B cell (primary cell): ENCODE measurements around the gene KMT2C. TPM values are rescaled to one million over a fixed set of nuclear protein-coding genes. Genes with fewer than 3 reads are reported as not detected.
"Not testable (repeated sequence)": the region's sequence is repeated elsewhere in the genome, so short reads cannot be mapped to it uniquely, and the experiment has no call there.

Experiments
- ATAC-seq: fragments of 200-7000 bp; cut with Tn5 transposase; one replicate; pipeline ENCODE4 v1.10.0; 2021; ENCODE audit warnings: low read depth, mild to moderate bottlenecking, moderate number of reproducible peaks, moderate library complexity
- CTCF ChIA-PET: fragments of 350-600 bp; sonication (Branson Sonifier 250); formaldehyde crosslinking; loops from one replicate; lab custom pipeline; 2021; ENCODE audit warnings: antibody characterized with exemption, inconsistent platforms; lab: Charles Lee
- POLR2A ChIA-PET: fragments of 350-600 bp; sonication (Branson Sonifier 250); formaldehyde crosslinking; loops from one replicate; lab custom pipeline; 2021; ENCODE audit warnings: antibody characterized with exemption; lab: Charles Lee
- DNase-seq: peaks from one replicate; pipeline ENCODE4 v3.0.0; 2013
- H2AFZ ChIP-seq: 2 replicates; pipeline ENCODE4 v1.6.1; 2012; ENCODE audit warnings: mild to moderate bottlenecking, low read depth, low read length; ENCODE audit not compliant: insufficient read depth, poor library complexity, severe bottlenecking
- H3K27ac ChIP-seq, 2 donors: 1 replicate in 1 of 2; 2 replicates in 1 of 2; pipeline ENCODE4 v1.5.1; 2012 to 2013; ENCODE audit warnings: low read length in 2 of 2, mild to moderate bottlenecking in 2 of 2, moderate library complexity in 1 of 2
- H3K27me3 ChIP-seq, 4 experiments: fragments of 200-600 bp in 1 of 4; sonication (generic) in 1 of 4; replicated peaks in 1 of 4; 1 replicate in 2 of 4; 2 replicates in 2 of 4; pipeline versions ENCODE4 v1.6.1 to v1.7.0; 2013 to 2016; ENCODE audit warnings: low read length in 3 of 4, mild to moderate bottlenecking in 2 of 4, mixed read lengths in 1 of 4, moderate library complexity in 1 of 4; ENCODE audit not compliant: insufficient read depth in 4 of 4, control insufficient read depth in 3 of 4; ENCODE audit errors: control extremely low read depth in 1 of 4
- H3K36me3 ChIP-seq, 2 experiments: replicated peaks in 1 of 2; 1 replicate in 1 of 2; 2 replicates in 1 of 2; pipeline versions ENCODE4 v1.6.1 to v1.7.1; 2013; ENCODE audit warnings: low read length in 1 of 2; ENCODE audit not compliant: insufficient read depth in 2 of 2, control insufficient read depth in 1 of 2; ENCODE audit errors: control extremely low read depth in 1 of 2, extremely low read depth in 1 of 2
- H3K4me1 ChIP-seq, 2 donors: fragments of 200-600 bp in 1 of 2; sonication (generic) in 1 of 2; 1 replicate in 1 of 2; 2 replicates in 1 of 2; pipeline versions ENCODE4 v1.5.1 to v1.6.1; 2013 to 2017; ENCODE audit warnings: low read length in 2 of 2; ENCODE audit not compliant: control insufficient read depth in 2 of 2, insufficient read depth in 2 of 2
- H3K4me2 ChIP-seq: replicated peaks from 2 replicates; pipeline ENCODE3; 2012; ENCODE audit warnings: mild to moderate bottlenecking, low read depth, low read length; ENCODE audit not compliant: poor library complexity, severe bottlenecking
- H3K4me3 ChIP-seq, 5 experiments: fragments of 200-600 bp in 1 of 5; sonication (generic) in 1 of 5; 1 replicate in 3 of 5; 2 replicates in 2 of 5; pipeline versions ENCODE4 v1.5.1 to v1.7.0; 2011 to 2016; ENCODE audit warnings: low read length in 4 of 5, mild to moderate bottlenecking in 4 of 5, low read depth in 2 of 5, control low read depth in 1 of 5, moderate library complexity in 1 of 5; ENCODE audit not compliant: insufficient read depth in 1 of 5; ENCODE audit errors: control extremely low read depth in 1 of 5, extremely low read depth in 1 of 5
- H3K79me2 ChIP-seq: fragments of 200-600 bp; sonication (generic); one replicate; pipeline ENCODE4 v1.6.0; 2016; ENCODE audit warnings: low read length; ENCODE audit not compliant: control insufficient read depth, insufficient read depth
- H3K9ac ChIP-seq: fragments of 200-600 bp; sonication (generic); 2 replicates; pipeline ENCODE4 v1.6.1; 2017; ENCODE audit warnings: mild to moderate bottlenecking, low read length, moderate library complexity
- H3K9me3 ChIP-seq, 3 donors: one replicate each; pipeline versions ENCODE4 v1.6.1 to v1.7.1; 2013; ENCODE audit warnings: low read length in 2 of 3; ENCODE audit not compliant: control insufficient read depth in 2 of 3, insufficient read depth in 1 of 3; ENCODE audit errors: control extremely low read depth in 1 of 3
- H4K20me1 ChIP-seq: 2 replicates; pipeline ENCODE4 v1.6.0; 2012; ENCODE audit warnings: mild to moderate bottlenecking, low read length; ENCODE audit not compliant: insufficient read depth, control insufficient read depth, poor library complexity, severe bottlenecking
- H3K27ac Mint-ChIP-seq: one replicate; pipeline ENCODE4 v1.8.0; 2021; ENCODE audit warnings: mixed read lengths
- H3K27me3 Mint-ChIP-seq: one replicate; pipeline ENCODE4 v1.8.0; 2021; ENCODE audit warnings: mixed read lengths
- H3K4me1 Mint-ChIP-seq: one replicate; pipeline ENCODE4 v1.8.0; 2021; ENCODE audit warnings: mixed read lengths
- H3K4me3 Mint-ChIP-seq: one replicate; pipeline ENCODE4 v1.8.0; 2021; ENCODE audit warnings: mixed read lengths
- H3K9me3 Mint-ChIP-seq: one replicate; pipeline ENCODE4 v1.8.0; 2022; ENCODE audit warnings: mixed read lengths; ENCODE audit not compliant: insufficient read depth
- WGBS: methylation state at CpG from one replicate; pipeline ENCODE4 v1.1.5; 2013; ENCODE audit warnings: missing lambda C conversion rate; ENCODE audit not compliant: insufficient coverage; 5-methylcytosine and 5-hydroxymethylcytosine counted together
- intact Hi-C: fragments of 100-400 bp; cut with micrococcal nuclease; formaldehyde crosslinking; loops from one replicate; pipeline ENCODE4 v1.10.0; 2022
- polyA plus RNA-seq: library from polyadenylated mRNA; depleted of rRNA; stranded (reverse); fragments of >200 nt; gene quantifications from 2 replicates; pipeline ENCODE4 v1.2.3, GENCODE V29; 2012
- total RNA-seq, 2 donors: library from RNA; stranded (reverse); fragments of 120-200 nt in 1 of 2; gene quantifications; 1 replicate in 1 of 2; 2 replicates in 1 of 2; pipeline versions ENCODE4 v1.2.3 to v1.2.4, GENCODE V29; 2013 to 2022

KMT2C gene
- total and polyA plus RNA-seq, 2 donors (not counting 1 experiment from before 2014, with no cell fraction given): 14.9 to 171 TPM

DNA sequence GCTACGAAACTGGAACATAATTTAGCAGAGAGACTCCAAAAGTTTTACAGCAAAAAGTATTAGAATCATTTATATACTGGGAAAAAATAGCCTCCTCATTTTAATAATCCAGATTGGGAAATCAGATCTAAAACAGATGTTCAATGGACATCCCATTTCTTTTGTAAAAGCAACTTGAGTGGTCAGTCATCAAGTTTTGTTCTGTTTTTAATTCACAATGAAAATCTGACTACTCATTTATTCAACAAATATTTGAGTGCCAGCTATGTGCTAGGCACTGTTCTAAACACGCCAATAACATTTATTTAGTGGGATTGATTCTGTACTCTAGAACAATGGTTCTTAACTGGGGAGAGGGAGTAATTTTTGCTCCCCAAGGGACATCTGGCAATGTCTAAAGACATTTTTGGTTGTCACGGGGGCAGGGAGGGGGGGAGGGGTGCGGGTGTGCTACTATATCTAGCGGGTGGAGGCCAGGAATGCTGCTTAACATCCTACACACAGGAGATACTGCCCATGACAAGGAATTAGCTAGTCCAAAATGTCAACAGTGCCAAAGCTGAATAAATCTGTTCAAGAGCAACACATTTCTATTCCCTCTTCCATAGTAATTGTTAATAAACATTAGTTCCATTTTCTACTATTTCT, 54.7 kb downstream of the KMT2C start:
- H3K4me2 ChIP-seq, CTCF ChIA-PET, H3K4me1 ChIP-seq, H3K4me3 Mint-ChIP-seq, H3K27ac Mint-ChIP-seq, H3K9me3 Mint-ChIP-seq, H3K27me3 Mint-ChIP-seq, H3K4me3 ChIP-seq, H3K36me3 ChIP-seq, H2AFZ ChIP-seq, H3K27ac ChIP-seq, intact Hi-C loops, DNase-seq, H3K9ac ChIP-seq, POLR2A ChIA-PET, ATAC-seq, H3K27me3 ChIP-seq: not testable (repeated sequence)
- Histone ChIP-seq H4K20me1 (peaks cover 53% of the 10 kb centered on the region), H3K9me3 (peaks cover 0 to 10% (median 2%) of the 10 kb centered on the region in 3 donors), H3K79me2 (peaks cover 79% of the 10 kb centered on the region)
- 91% methylated on average over 2 of the region's 5 CpGs for WGBS
- peaks cover 34% of the 10 kb centered on the region for H3K4me1 Mint-ChIP-seq

DNA sequence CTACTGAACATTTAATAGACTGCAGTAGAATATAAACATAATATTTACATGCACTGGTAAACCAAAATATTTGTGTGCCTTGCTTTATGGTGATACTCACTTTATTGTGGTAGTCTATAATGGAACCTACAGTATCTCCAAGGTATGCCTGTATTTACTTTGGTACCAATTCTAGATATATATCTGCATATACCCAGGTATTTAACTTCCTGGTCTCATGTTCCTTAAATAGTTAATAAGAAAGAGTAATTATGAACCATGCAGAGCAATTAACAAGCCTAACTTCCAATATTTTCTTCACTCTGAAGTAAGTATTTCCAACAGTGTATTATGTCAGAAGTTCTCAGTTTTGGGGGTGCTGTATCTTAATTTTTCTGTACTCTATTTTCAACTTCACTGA, 57.3 kb downstream of the KMT2C start:
- H3K36me3 ChIP-seq, H3K27me3 Mint-ChIP-seq, H2AFZ ChIP-seq, H3K4me3 Mint-ChIP-seq, POLR2A ChIA-PET, H3K27ac ChIP-seq, DNase-seq, H3K9ac ChIP-seq, H3K27me3 ChIP-seq, intact Hi-C loops, H3K9me3 Mint-ChIP-seq, H3K27ac Mint-ChIP-seq, CTCF ChIA-PET, ATAC-seq, H3K4me1 ChIP-seq, H3K4me2 ChIP-seq, H3K4me3 ChIP-seq: not testable (repeated sequence)
- H3K4me1 Mint-ChIP-seq: peaks cover 44% of the 10 kb centered on the region
- peaks cover 0 to 14% (median 2%) of the 10 kb centered on the region in 3 donors for H3K9me3 ChIP-seq
- H3K79me2 ChIP-seq: peaks cover 89% of the 10 kb centered on the region
- peaks cover 53% of the 10 kb centered on the region for H4K20me1 ChIP-seq

DNA sequence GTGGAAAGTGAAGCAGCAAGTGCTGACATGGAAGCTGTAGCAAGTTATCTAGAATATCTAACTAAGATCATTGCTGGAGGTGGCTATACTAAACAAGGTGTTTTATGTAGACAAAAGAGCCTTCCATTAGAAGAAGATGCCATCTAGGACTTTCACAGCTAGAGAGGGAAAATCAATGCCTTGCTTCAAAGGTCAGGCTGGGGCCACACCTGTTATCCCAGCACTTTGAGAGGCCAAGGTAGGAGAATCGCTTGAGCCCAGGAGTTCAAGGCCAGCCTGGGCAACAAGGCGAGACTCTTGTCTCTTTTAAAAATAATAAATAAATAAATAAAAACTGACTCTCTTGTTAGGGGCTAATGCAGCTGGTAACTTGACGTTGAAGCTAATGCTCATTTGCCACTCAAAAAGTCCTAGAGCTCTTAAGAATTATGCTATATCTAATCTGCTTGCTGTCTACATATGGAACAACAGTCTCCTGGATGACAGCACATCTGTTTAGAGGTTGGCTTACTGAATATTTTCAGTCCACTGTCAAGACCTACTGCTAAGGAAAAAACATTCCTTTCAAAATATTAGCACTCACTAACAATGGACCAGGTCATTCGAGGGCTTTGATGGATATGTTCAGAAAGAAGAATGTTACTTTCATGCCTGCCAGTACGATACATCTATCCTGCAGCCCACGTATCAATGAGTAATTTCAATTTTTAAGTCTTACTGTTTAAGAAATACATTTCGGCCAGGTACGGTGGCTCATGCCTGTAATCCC, 58.9 kb downstream of the KMT2C start:
- H3K4me1 ChIP-seq, H3K4me3 ChIP-seq, POLR2A ChIA-PET, H3K4me3 Mint-ChIP-seq, H3K27ac Mint-ChIP-seq, H3K27me3 Mint-ChIP-seq, H3K27ac ChIP-seq, DNase-seq, intact Hi-C loops, H3K36me3 ChIP-seq, H3K4me2 ChIP-seq, H3K9ac ChIP-seq, H2AFZ ChIP-seq, ATAC-seq, CTCF ChIA-PET, H3K27me3 ChIP-seq: not testable (repeated sequence)
- peaks cover 2 to 19% (median 6%) of the 10 kb centered on the region in 3 donors for H3K9me3 ChIP-seq
- WGBS: 98% methylated on average over 4 of the region's 8 CpGs
- peaks cover 95% of the 10 kb centered on the region for H3K79me2 ChIP-seq
- Mint-ChIP-seq H3K9me3 (peaks cover 10% of the 10 kb centered on the region), H3K4me1 (peaks cover 48% of the 10 kb centered on the region)
- H4K20me1 ChIP-seq: peaks cover 59% of the 10 kb centered on the region
